A673 (cell line): ENCODE results near the gene PDGFRB.

ENCODE experiments used
- CTCF ChIP-seq: fragments of 300-800, 200-600 bp; sonication (generic); conservative IDR thresholded peaks from 2 replicates; pipeline ENCODE4 v1.5.1; 2017; ENCODE audit warnings: low read depth, mild to moderate bottlenecking, antibody characterized with exemption, low read length, moderate library complexity, mixed read lengths
- EZH2 ChIP-seq: fragments of 200-600 bp; sonication (generic); IDR thresholded peaks from 2 replicates; pipeline ENCODE4 v1.6.1; 2017; ENCODE audit warnings: borderline replicate concordance, low read depth, mild to moderate bottlenecking, mixed read lengths, antibody characterized with exemption, low read length; ENCODE audit not compliant: poor library complexity, severe bottlenecking

- TF ChIP-seq CTCF: no peak
- TF ChIP-seq EZH2: no peak
These were observed 7.3 kb downstream of the PDGFRB start for GRCh38 chr5:150148117-150148927.
